ENCODE results near the gene MFAP2.
"Not testable (repeated sequence)": the region's sequence is repeated elsewhere in the genome, so short reads cannot be mapped to it uniquely, and the experiment has no call there.

Gene MFAP2

DNA sequence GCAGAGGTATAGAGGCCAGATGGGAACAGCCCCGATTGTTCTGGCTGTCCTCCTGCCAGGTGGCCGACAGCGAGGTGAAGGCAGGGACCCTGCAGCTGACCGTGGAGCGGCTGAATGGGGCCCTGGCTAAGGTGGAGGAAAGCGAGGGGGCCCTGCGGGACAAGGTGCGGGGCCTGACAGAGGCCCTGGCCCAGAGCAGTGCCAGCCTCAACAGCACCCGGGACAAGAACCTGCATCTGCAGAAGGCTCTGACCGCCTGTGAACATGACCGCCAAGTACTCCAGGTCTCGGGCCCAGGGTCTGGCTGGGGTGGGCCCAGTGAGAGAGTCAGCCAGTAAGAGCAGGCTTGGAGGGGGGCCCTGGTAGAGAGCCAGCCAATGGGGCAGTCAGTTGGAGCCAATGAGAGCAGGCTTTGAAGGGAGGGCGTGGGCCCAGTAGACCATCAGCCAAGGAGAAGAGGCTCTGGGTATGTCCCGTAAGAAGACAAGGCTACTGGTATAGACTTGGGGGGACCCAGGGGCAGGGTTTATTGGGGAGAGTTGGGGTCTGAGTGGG, 11.3 kb downstream of the MFAP2 start:
- TF ChIP-seq, protein P1, sequence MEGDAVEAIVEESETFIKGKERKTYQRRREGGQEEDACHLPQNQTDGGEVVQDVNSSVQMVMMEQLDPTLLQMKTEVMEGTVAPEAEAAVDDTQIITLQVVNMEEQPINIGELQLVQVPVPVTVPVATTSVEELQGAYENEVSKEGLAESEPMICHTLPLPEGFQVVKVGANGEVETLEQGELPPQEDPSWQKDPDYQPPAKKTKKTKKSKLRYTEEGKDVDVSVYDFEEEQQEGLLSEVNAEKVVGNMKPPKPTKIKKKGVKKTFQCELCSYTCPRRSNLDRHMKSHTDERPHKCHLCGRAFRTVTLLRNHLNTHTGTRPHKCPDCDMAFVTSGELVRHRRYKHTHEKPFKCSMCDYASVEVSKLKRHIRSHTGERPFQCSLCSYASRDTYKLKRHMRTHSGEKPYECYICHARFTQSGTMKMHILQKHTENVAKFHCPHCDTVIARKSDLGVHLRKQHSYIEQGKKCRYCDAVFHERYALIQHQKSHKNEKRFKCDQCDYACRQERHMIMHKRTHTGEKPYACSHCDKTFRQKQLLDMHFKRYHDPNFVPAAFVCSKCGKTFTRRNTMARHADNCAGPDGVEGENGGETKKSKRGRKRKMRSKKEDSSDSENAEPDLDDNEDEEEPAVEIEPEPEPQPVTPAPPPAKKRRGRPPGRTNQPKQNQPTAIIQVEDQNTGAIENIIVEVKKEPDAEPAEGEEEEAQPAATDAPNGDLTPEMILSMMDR (IDR thresholded peaks at IDR 0.05; ENCODE audit: insufficient read depth, missing control alignments) = no peak
- no peak for DNase-seq (ENCODE audit: insufficient read length, low spot score)
- FAIRE-seq = no peak

DNA sequence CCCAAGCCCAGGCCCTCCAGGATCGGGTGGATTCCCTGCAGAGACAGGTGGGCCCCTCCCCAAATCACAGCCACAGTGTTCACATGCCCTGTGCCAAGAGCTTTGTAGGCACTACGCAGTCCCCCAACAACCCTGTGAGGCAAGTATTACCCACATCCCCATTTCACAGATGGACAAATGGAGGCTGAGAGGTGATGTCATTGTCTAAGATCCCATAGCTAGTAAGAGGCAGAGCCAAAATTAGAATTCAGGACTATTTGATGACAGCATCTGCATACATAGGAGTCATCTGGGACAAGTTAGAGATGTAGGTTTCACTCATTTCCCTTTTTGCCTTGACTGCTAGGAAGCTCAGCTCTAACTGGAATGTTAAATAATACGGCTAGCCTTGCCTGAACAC, 12.0 kb downstream of the MFAP2 start:
- TF ChIP-seq, protein P1 (IDR thresholded peaks at IDR 0.05; ENCODE audit: insufficient read depth, missing control alignments) = no peak
- no peak for DNase-seq (ENCODE audit: insufficient read length, low spot score)
- FAIRE-seq = no peak

DNA sequence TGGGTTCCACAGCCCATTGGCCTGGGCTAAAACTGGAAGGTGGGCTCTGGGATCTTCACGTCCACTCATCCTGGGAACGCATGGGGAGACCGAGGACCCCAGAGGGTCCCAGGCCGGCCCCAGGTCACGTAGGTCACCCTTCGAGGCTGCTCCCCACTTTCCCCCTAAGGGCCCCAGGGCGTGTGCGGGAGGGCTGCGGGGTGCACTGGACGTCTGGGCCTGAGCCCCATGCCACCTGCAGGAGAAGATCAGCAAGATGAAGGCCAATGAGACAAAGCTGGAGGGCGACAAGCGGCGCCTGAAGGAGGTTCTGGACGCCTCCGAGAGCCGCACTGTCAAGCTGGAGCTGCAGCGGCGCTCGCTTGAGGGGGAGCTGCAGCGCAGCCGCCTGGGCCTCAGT, 12.5 kb downstream of the MFAP2 start:
- FAIRE-seq = no peak
- TF ChIP-seq, protein P1 (IDR thresholded peaks at IDR 0.05; ENCODE audit: insufficient read depth, missing control alignments) = no peak

DNA sequence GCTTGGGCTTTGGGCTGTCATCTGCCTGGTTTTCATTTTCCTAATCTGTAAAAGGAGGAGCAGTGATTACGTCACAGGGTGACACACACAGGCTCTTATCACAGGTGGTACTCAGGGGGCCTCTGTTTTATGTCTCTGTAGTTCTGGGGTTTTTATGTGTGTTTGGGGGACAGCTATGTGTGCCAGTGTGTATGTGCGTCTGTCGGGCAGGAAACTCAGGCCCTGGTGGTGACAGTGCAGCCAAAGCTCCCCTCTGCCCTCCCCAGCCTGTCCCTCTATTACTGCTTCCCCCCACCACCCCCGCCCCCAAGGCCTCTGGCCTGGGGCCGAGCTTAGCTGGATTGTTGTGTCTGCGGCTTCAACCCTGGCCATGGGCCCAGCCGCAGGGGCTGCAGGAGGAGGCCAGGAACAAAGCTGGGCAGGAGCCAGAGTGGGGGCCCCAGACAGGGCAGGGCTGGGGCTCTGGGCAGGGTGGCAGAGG, 13.3 kb downstream of the MFAP2 start:
- FAIRE-seq = no peak

More for the DNA sequence above, 12.5 kb downstream of the MFAP2 start:
- no peak for DNase-seq (ENCODE audit: insufficient read length, low spot score)

DNA sequence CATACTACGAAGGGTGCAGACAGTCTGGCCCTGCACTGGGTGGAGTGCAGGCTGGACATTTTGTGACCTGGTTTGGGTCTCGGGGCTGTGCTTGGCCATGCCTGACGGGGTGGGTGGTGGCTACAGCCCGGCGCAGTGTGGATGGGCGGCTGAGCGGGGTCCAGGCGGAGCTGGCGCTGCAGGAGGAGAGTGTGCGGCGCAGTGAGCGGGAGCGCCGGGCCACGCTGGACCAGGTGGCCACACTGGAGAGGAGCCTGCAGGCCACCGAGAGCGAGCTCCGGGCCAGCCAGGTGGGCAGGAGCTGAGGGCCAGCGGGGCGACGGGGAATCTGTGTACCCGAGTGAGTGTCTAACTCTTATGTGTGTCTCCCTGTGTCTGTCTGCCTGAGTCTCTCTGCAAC, 14.1 kb downstream of the MFAP2 start:
- FAIRE-seq (no peak), DNase-seq (ENCODE audit: insufficient read length, low spot score) (no peak)
- TF ChIP-seq, protein P1 (IDR thresholded peaks at IDR 0.05; ENCODE audit: insufficient read depth, missing control alignments) = no peak

More for the DNA sequence above, 13.3 kb downstream of the MFAP2 start:
- DNase-seq (ENCODE audit: insufficient read length, low spot score) = no peak
- TF ChIP-seq, protein P1 (IDR thresholded peaks at IDR 0.05; ENCODE audit: insufficient read depth, missing control alignments) = no peak

DNA sequence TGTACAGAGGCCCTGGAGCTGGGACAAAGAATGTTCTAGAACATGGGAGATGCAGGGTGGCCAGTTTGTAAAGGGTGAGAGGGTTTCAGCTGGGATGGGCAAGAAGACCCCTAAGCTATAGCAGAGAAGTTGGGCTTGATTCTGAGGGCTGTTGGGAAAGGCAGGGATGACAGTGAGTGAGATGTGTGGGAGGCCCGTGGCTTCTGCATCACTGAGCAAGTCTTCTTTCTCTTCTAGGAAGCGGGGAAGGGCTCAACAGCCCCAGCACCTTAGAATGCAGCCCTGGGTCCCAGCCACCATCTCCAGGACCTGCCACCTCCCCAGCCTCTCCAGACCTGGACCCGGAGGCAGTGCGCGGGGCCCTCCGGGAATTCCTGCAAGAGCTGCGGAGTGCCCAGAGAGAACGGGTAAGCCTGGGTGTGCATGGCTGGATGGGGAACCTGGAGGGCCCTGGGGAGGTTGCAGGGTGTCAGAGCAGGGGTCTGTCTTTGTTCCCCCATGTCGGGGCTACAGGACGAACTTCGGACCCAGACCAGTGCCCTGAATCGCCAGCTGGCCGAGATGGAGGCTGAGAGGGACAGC, 14.8 kb downstream of the MFAP2 start:
- no peak for FAIRE-seq
- TF ChIP-seq, protein P1 (IDR thresholded peaks at IDR 0.05; ENCODE audit: insufficient read depth, missing control alignments) = no peak
- no peak for DNase-seq (ENCODE audit: insufficient read length, low spot score)

DNA sequence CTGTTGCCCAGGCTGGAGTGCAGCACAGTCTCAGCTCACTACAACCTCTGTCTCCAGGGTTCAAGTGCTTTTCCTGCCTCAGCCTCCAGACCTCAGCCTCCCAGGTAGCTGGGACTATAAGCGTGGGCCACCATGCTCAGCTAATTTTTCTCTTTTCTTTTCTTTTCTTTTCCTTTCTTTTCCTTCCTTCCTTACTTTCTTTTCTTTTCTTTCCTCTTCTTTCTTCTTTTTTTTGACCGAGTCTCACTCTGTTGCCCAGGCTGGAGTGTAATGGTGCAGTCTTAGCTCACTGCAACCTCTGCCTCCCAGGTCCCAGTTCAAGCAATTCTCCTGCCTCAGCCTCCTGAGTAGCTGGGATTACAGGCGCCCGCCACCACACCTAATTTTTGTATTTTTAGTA, 16.3 kb downstream of the MFAP2 start:
- DNase-seq (ENCODE audit: insufficient read length, low spot score); FAIRE-seq: not testable (repeated sequence)

Measured in D721Med (cell line).